Measurements from ENCODE around the gene NONO. TPM values are rescaled to one million over a fixed set of nuclear protein-coding genes. Genes with fewer than 3 reads are reported as not detected.

The NONO gene
- total RNA-seq, 4 donors from 2014 or later, result 90.5 to 101 (median 92.9) TPM

- in situ Hi-C loops (cut with MboI; ENCODE audit: low sequenced_read_pairs in 4 of 4) (loop anchor here in 2 of 4 donors (25.0 kb wide), 1 partner anchor 111 kb away; the partner anchor contains the start of gene TAF1 (in 2 of the 2)), intact Hi-C loops (cut with DNase I; ENCODE audit: low total_unique reads) (loop anchor here (5.0 kb wide), 2 partner anchors 69 to 184 kb away; partner anchors contain the start of gene SNX12)
- H3K4me3 ChIP-seq, result no peak overlapping the region
Measured at GRCh38 chrX:71251466-71251973, 31.9 kb upstream of the NONO start.

DNA sequence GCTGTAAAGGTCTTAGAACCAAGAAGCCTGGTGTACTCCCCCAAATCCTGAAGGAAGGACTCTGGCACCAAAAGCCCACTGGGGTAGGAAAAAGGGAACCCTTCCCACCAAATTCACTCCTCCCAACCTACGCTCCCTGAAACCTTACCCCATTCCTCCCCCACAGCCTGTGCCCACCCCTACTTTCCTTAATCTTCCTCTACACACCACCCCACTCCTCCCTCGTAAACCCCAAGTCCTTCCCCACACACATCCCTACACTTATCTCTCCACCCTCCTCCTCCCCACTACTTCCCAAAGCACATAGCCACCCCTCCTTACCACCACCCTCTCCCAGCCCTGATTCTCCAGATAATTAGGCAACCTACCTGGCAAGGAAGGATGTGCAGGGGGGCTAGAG is 31.2 kb upstream of the NONO start:
- Histone ChIP-seq H3K4me3 (no peak overlapping the region), H3K36me3 (peaks cover 0 to 7% of the 10 kb centered on the region in 2 donors), H3K9me3 (no peaks in the 10 kb centered on the region), H3K4me1 (peaks cover 0 to 8% of the 10 kb centered on the region in 2 donors), H3K27ac (no peak overlapping the region), H3K27me3 (no peaks in the 10 kb centered on the region)
- in situ Hi-C loops (cut with MboI; ENCODE audit: low sequenced_read_pairs in 4 of 4), result loop anchor here in 2 of 4 donors (25.0 kb wide), 1 partner anchor 110 kb away; the partner anchor contains the start of gene TAF1 (in 2 of the 2)
- DNase-seq (no peak), ATAC-seq (no peak)
- no peak for TF ChIP-seq POLR2A (IDR thresholded peaks at IDR 0.05)
- TF ChIP-seq, protein P1, sequence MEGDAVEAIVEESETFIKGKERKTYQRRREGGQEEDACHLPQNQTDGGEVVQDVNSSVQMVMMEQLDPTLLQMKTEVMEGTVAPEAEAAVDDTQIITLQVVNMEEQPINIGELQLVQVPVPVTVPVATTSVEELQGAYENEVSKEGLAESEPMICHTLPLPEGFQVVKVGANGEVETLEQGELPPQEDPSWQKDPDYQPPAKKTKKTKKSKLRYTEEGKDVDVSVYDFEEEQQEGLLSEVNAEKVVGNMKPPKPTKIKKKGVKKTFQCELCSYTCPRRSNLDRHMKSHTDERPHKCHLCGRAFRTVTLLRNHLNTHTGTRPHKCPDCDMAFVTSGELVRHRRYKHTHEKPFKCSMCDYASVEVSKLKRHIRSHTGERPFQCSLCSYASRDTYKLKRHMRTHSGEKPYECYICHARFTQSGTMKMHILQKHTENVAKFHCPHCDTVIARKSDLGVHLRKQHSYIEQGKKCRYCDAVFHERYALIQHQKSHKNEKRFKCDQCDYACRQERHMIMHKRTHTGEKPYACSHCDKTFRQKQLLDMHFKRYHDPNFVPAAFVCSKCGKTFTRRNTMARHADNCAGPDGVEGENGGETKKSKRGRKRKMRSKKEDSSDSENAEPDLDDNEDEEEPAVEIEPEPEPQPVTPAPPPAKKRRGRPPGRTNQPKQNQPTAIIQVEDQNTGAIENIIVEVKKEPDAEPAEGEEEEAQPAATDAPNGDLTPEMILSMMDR (IDR thresholded peaks at IDR 0.05 in 4 of 5, conservative IDR thresholded peaks at IDR 0.05 in 1 of 5), result no peak
- intact Hi-C loops (cut with DNase I; ENCODE audit: low total_unique reads), result loop anchor here (5.0 kb wide), 2 partner anchors 70 to 185 kb away; partner anchors contain the start of gene SNX12

More at GRCh38 chrX:71251466-71251973, 31.9 kb upstream of the NONO start:
- H3K36me3 ChIP-seq, result peaks cover 0 to 10% of the 10 kb centered on the region in 2 donors
- no peak for TF ChIP-seq POLR2A (IDR thresholded peaks at IDR 0.05)
- no peaks in the 10 kb centered on the region for H3K9me3 ChIP-seq
- H3K27me3 ChIP-seq, result no peaks in the 10 kb centered on the region
- no peak overlapping the region for H3K27ac ChIP-seq
- DNase-seq (no peak), ATAC-seq (no peak)
- peaks cover 0 to 8% of the 10 kb centered on the region in 2 donors for H3K4me1 ChIP-seq

DNA sequence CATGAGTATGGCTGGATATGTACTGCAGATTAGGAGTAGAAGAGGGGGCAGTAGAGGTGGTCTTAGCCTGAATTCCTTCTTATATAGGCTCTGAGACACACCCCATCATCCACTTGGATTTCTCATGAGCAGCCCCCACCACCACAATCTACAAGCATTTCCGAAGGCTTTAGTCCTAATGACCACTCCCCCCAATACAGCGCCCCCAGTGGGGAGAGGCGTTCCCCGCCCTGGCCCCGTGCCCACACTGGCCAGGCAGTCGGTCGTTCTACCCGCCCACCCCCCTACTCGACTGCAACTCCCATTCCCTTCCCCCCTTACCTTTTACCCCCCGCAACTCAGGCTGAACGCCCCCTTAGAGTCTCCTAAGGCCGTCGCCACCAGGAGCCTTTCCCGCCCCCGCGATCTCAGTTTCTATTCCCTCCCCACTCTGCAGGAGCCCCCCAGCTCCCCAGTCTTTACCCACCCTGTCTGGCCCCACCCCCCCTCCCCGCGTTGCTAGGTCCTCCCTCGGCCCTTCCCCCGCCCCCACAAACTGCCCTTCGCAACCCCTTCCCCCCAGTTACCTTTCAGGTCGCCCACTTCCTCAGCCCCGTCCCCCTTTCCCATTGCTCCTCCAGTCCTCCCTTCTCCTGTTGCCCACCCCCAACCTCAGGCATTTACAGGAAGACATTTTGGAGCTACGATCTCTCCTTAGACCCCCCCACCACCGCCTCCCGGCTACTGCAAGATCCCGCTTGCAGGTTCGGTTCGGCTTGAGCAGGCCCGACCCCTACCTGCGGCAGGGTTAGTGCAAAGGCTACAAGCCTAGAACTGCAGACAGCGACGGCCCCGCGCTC is 30.0 kb upstream of the NONO start:
- H3K27ac ChIP-seq, result peak overlapping the region; percentile 88 to 94 (median 94)
- H3K27me3 ChIP-seq, result no peaks in the 10 kb centered on the region
- DNase-seq, result peak; percentile 4 to 37
- H3K36me3 ChIP-seq, result no peaks in the 10 kb centered on the region
- H3K9me3 ChIP-seq, result no peaks in the 10 kb centered on the region
- H3K4me1 ChIP-seq, result peaks cover 0 to 8% of the 10 kb centered on the region in 2 donors
- intact Hi-C loops (cut with DNase I; ENCODE audit: low total_unique reads) (loop anchor here (1.0 to 5.0 kb wide), 3 partner anchors 71 to 186 kb away; partner anchors contain the start of genes SNX12 and TAF1), in situ Hi-C loops (cut with MboI; ENCODE audit: low sequenced_read_pairs in 4 of 4) (loop anchor here in 2 of 4 donors (25.0 kb wide), 1 partner anchor 109 kb away; the partner anchor contains the start of gene TAF1 (in 2 of the 2))
- H3K4me3 ChIP-seq, result peak overlapping the region; percentile 69 to 85 (median 82)
- peak in 1 of 2 donors; percentile 10 for ATAC-seq
- TF ChIP-seq, protein P1 (IDR thresholded peaks at IDR 0.05 in 4 of 5, conservative IDR thresholded peaks at IDR 0.05 in 1 of 5), result peak in 4 of 5 experiments; percentile 24 to 60 (median 45)
- TF ChIP-seq POLR2A (IDR thresholded peaks at IDR 0.05), result no peak

DNA sequence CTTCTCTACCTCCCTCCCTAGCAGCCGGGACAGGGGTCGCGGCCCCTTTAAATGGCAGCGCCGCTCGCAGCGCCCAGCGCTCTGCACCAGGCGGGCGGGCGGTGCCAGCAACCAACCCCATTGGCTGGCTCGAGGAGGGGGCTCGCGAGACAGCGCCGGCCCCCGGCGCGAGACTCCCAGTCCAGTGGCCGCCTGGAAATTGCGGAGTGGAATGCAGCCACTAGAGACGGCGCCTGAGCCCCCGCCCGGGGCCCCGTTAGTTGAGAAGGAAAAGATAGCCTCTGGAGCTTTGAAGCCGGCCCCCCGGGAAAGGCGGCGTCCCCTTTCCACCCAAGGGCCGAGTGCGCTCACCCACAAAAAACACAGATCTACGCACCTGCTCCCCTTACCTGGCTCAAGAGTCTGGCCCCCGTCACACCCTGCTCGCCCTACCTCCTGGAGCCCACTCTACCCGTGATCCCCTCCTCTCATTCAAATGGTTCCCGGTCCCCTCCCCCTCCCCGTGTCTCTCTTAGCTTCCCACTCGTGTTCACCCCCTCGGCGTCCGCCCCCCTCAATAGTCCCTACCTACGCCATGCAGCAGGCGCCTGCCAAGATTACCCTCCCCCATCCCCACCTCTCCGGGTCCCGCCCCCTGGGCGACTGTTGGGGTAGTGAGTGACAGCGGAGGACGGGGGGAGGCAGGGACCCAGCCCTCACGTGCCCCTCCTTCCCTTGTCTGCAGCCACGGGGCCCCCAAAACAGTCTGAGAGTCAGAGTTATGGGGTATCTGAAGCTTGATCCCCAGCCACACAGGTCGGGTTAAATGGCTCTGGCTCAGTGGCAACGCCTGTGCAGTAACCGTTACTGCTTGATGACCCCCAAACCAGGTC is 29.1 kb upstream of the NONO start, which contains the start of gene ZMYM3:
ZMYM3 (minus strand) TSS at position 49 of the 872 bp plus-strand sequence. CDS start 885 bp downstream, outside the sequence.
- ATAC-seq, result peak; percentile 83 to 90
- Histone ChIP-seq H3K4me1 (peaks cover 0 to 8% of the 10 kb centered on the region in 2 donors), H3K27me3 (no peaks in the 10 kb centered on the region), H3K9me3 (no peaks in the 10 kb centered on the region), H3K27ac (peak within 1 kb of the TSS; percentile 88 to 94 (median 94)), H3K4me3 (peak within 1 kb of the TSS; percentile 69 to 85 (median 82)), H3K36me3 (no peaks in the 10 kb centered on the region)
- in situ Hi-C loops (cut with MboI; ENCODE audit: low sequenced_read_pairs in 4 of 4) (loop anchor here in 2 of 4 donors (25.0 kb wide), 1 partner anchor 108 kb away; the partner anchor contains the start of gene TAF1 (in 2 of the 2)), intact Hi-C loops (cut with DNase I; ENCODE audit: low total_unique reads) (loop anchor here (1.0 to 5.0 kb wide), 3 partner anchors 72 to 187 kb away; partner anchors contain the start of genes SNX12 and TAF1)
- TF ChIP-seq POLR2A (IDR thresholded peaks at IDR 0.05), result peak; percentile 48 to 53
- TF ChIP-seq, protein P1 (IDR thresholded peaks at IDR 0.05 in 4 of 5, conservative IDR thresholded peaks at IDR 0.05 in 1 of 5), result peak in 1 of 5 experiments; percentile 22
- DNase-seq, result peak; percentile 73 to 85

Data from gastrocnemius medialis (tissue), 4 donors.